Measurements from ENCODE around the gene TRIM26.

GRCh38 chr6:30149858-30150550 is 63.2 kb downstream of the TRIM26 start:
- TF ChIP-seq CTCF (IDR thresholded peaks at IDR 0.05; ENCODE audit: borderline replicate concordance, extremely low read depth, low read length, poor library complexity, severe bottlenecking) (no peak), EZH2 (IDR thresholded peaks at IDR 0.05; ENCODE audit: borderline replicate concordance, low read depth, low read length, severe bottlenecking) (no peak)

Data from DND-41 (cell line).